ENCODE results near the gene SESTD1. TPM values are rescaled to one million over a fixed set of nuclear protein-coding genes. Genes with fewer than 3 reads are reported as not detected.
"Not testable (repeated sequence)": the region's sequence is repeated elsewhere in the genome, so short reads cannot be mapped to it uniquely, and the experiment has no call there.

The SESTD1 gene
- polyA plus RNA-seq, 1 donor from 2014 or later = 39.5 TPM

DNA sequence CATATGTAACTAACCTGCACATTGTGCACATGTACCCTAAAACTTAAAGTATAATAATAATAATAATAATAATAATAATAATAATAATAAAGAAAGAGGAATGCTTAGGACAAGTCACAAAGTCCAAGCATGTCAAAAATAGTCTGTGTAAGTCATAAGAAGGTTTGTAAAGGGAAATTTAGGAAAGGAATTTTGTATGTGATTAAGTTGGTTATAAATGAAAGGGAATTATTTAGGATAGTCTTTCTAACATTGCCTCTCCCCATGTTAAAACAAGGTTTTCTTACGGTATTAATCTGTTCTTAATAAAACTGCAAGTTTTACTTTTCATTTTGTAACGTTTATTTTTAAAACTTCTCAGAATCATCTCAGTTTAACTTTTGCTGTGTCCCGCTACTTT lies 62.8 kb downstream of the SESTD1 start:
- H3F3A ChIP-seq (ENCODE audit: insufficient read depth, low read length, poor library complexity, severe bottlenecking) = no peaks in the 10 kb centered on the region
- no peaks in the 10 kb centered on the region for H3K9me3 ChIP-seq (ENCODE audit: low read length)
- H3K4me3 ChIP-seq (ENCODE audit: low read length) = no peak overlapping the region
- no peak overlapping the region for H3K27ac ChIP-seq (ENCODE audit: low read length)
- no peak overlapping the region for H2AFZ ChIP-seq (ENCODE audit: low read depth, low read length)
- H3K9ac ChIP-seq (ENCODE audit: low read length) = no peak overlapping the region
- H3K36me3 ChIP-seq (ENCODE audit: insufficient read depth, low read length) = no peaks in the 10 kb centered on the region
- H3K9me2 ChIP-seq (ENCODE audit: insufficient read depth, low read length) = no peaks in the 10 kb centered on the region
- H4K20me1 ChIP-seq (ENCODE audit: insufficient read depth) = no peaks in the 10 kb centered on the region
- H3K27me3 ChIP-seq (ENCODE audit: insufficient read depth, low read depth, low read length) = no peaks in the 10 kb centered on the region
- H3K4me2 ChIP-seq (ENCODE audit: low read length) = no peak overlapping the region
- TF ChIP-seq EZH2 (IDR thresholded peaks at IDR 0.05; ENCODE audit: borderline replicate concordance, insufficient read depth, low read length, poor library complexity, severe bottlenecking) = no peak
- TF ChIP-seq TAF1 (IDR thresholded peaks at IDR 0.05; ENCODE audit: low read depth) = no peak
- TF ChIP-seq, protein P1, sequence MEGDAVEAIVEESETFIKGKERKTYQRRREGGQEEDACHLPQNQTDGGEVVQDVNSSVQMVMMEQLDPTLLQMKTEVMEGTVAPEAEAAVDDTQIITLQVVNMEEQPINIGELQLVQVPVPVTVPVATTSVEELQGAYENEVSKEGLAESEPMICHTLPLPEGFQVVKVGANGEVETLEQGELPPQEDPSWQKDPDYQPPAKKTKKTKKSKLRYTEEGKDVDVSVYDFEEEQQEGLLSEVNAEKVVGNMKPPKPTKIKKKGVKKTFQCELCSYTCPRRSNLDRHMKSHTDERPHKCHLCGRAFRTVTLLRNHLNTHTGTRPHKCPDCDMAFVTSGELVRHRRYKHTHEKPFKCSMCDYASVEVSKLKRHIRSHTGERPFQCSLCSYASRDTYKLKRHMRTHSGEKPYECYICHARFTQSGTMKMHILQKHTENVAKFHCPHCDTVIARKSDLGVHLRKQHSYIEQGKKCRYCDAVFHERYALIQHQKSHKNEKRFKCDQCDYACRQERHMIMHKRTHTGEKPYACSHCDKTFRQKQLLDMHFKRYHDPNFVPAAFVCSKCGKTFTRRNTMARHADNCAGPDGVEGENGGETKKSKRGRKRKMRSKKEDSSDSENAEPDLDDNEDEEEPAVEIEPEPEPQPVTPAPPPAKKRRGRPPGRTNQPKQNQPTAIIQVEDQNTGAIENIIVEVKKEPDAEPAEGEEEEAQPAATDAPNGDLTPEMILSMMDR (IDR thresholded peaks at IDR 0.05; ENCODE audit: poor library complexity, severe bottlenecking) = no peak
- no peak for TF ChIP-seq RAD21 (conservative IDR thresholded peaks at IDR 0.05)
- TF ChIP-seq POLR2AphosphoS5 (IDR thresholded peaks at IDR 0.05) = no peak
- no peak for TF ChIP-seq SMC3 (conservative IDR thresholded peaks at IDR 0.05; ENCODE audit: poor library complexity)
- no peak for TF ChIP-seq MXI1 (conservative IDR thresholded peaks at IDR 0.05; ENCODE audit: poor library complexity, severe bottlenecking)
- TF ChIP-seq, protein P2, sequence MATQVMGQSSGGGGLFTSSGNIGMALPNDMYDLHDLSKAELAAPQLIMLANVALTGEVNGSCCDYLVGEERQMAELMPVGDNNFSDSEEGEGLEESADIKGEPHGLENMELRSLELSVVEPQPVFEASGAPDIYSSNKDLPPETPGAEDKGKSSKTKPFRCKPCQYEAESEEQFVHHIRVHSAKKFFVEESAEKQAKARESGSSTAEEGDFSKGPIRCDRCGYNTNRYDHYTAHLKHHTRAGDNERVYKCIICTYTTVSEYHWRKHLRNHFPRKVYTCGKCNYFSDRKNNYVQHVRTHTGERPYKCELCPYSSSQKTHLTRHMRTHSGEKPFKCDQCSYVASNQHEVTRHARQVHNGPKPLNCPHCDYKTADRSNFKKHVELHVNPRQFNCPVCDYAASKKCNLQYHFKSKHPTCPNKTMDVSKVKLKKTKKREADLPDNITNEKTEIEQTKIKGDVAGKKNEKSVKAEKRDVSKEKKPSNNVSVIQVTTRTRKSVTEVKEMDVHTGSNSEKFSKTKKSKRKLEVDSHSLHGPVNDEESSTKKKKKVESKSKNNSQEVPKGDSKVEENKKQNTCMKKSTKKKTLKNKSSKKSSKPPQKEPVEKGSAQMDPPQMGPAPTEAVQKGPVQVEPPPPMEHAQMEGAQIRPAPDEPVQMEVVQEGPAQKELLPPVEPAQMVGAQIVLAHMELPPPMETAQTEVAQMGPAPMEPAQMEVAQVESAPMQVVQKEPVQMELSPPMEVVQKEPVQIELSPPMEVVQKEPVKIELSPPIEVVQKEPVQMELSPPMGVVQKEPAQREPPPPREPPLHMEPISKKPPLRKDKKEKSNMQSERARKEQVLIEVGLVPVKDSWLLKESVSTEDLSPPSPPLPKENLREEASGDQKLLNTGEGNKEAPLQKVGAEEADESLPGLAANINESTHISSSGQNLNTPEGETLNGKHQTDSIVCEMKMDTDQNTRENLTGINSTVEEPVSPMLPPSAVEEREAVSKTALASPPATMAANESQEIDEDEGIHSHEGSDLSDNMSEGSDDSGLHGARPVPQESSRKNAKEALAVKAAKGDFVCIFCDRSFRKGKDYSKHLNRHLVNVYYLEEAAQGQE (IDR thresholded peaks at IDR 0.05; ENCODE audit: borderline replicate concordance) = no peak
- no peak for TF ChIP-seq EP300 (conservative IDR thresholded peaks at IDR 0.05; ENCODE audit: poor library complexity, severe bottlenecking)
- peaks cover 13% of the 10 kb centered on the region for H3K79me2 ChIP-seq (replicated peaks; ENCODE audit: insufficient read depth, low read length)

DNA sequence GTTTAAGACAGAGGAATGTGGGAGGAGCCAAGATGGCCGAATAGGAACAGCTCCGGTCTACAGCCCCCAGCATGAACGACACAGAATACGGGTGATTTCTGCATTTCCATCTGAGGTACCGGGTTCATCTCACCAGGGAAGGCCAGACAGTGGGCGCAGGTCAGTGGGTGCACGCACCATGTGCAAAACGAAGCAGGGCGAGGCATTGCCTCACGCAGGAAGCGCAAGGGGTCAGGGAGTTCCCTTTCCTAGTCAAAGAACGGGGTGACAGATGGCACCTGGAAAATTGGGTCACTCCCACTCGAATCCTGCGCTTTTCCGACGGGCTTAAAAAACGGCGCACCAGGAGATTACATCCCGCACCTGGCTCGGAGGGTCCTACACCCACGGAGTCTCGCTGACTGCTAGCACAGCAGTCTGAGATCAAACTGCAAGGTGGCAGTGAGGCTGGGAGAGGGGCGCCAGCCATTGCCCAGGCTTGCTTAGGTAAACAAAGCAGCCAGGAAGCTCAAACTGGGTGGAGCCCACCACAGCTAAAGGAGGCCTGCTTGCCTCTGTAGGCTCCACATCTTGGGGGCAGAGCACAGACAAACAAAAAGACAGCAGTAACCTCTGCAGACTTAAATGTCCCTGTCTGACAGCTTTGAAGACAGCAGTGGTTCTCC lies 68.6 kb downstream of the SESTD1 start:
- not testable (repeated sequence) for H3F3A ChIP-seq (ENCODE audit: insufficient read depth, low read length, poor library complexity, severe bottlenecking); H3K27ac ChIP-seq (ENCODE audit: low read length); H2AFZ ChIP-seq (ENCODE audit: low read depth, low read length); H3K4me2 ChIP-seq (ENCODE audit: low read length); H3K36me3 ChIP-seq (ENCODE audit: insufficient read depth, low read length); H3K9ac ChIP-seq (ENCODE audit: low read length); H3K9me3 ChIP-seq (ENCODE audit: low read length); H4K20me1 ChIP-seq (ENCODE audit: insufficient read depth); H3K27me3 ChIP-seq (ENCODE audit: insufficient read depth, low read depth, low read length); H3K9me2 ChIP-seq (ENCODE audit: insufficient read depth, low read length); H3K4me3 ChIP-seq (ENCODE audit: low read length)
- peaks cover 48% of the 10 kb centered on the region for H3K79me2 ChIP-seq (replicated peaks; ENCODE audit: insufficient read depth, low read length)

Data from neural cell (in vitro differentiated cells).